ENCODE measurements around the gene RASSF7. TPM values are rescaled to one million over a fixed set of nuclear protein-coding genes. Genes with fewer than 3 reads are reported as not detected.

RASSF7 gene
- total and polyA plus RNA-seq, 7 experiments from 2014 or later, result 20.0 to 45.4 (median 35.5) TPM

GRCh38 chr11:579830-580601 is 19.2 kb downstream of the RASSF7 start:
- intact Hi-C loops (cut with micrococcal nuclease), result loop anchor here in 1 of 2 donors (5.0 kb wide), 1 partner anchor 343 kb away; the partner anchor contains the start of genes PSMD13 and SIRT3
- H3K4me3 Mint-ChIP-seq, result peak overlapping the region in 9 of 10 donors; percentile 29 to 94 (median 47)
- ATAC-seq, result no peak
- Histone ChIP-seq H3K4me3 (ENCODE audit: low read length) (no peak overlapping the region), H3K4me1 (ENCODE audit: control insufficient read depth in 2 of 2, insufficient read depth in 2 of 2, low read length in 2 of 2) (peaks cover 26 to 34% of the 10 kb centered on the region in 2 donors), H3K27me3 (ENCODE audit: control insufficient read depth in 2 of 2, insufficient read depth in 2 of 2, low read length in 2 of 2) (no peaks in the 10 kb centered on the region), H3K36me3 (ENCODE audit: control insufficient read depth in 2 of 3, insufficient read depth in 3 of 3, low read length in 3 of 3) (peaks cover 0 to 46% (median 12%) of the 10 kb centered on the region in 3 experiments), H3K27ac (ENCODE audit: low read depth, low read length) (no peak overlapping the region), H3K9me3 (ENCODE audit: control insufficient read depth in 2 of 3, low read length in 3 of 3) (no peaks in the 10 kb centered on the region)
- ChIA-PET CTCF (no interaction called here), POLR2A (no interaction called here)
- H3K36me3 Mint-ChIP-seq, result peaks cover 0 to 17% (median 4%) of the 10 kb centered on the region in 5 donors
- peaks cover 36 to 56% (median 43%) of the 10 kb centered on the region in 7 donors for H3K4me1 Mint-ChIP-seq
- H3K27me3 Mint-ChIP-seq, result peaks cover 0 to 2% (median 0%) of the 10 kb centered on the region in 5 donors
- H3K27ac Mint-ChIP-seq, result peak overlapping the region in 3 of 9 donors; percentile 43 to 62 (median 53)
- no peaks in the 10 kb centered on the region for H3K9me3 Mint-ChIP-seq
- no peak for DNase-seq

GRCh38 chr11:581342-581741 is 20.6 kb downstream of the RASSF7 start:
- H3K4me3 Mint-ChIP-seq, result peak overlapping the region in 5 of 10 donors; percentile 1 to 39 (median 27)
- ATAC-seq (no peak), DNase-seq (no peak)
- Histone ChIP-seq H3K27ac (ENCODE audit: low read depth, low read length) (no peak overlapping the region), H3K36me3 (ENCODE audit: control insufficient read depth in 2 of 3, insufficient read depth in 3 of 3, low read length in 3 of 3) (peaks cover 0 to 45% (median 12%) of the 10 kb centered on the region in 3 experiments), H3K4me3 (ENCODE audit: low read length) (no peak overlapping the region), H3K27me3 (ENCODE audit: control insufficient read depth in 2 of 2, insufficient read depth in 2 of 2, low read length in 2 of 2) (no peaks in the 10 kb centered on the region), H3K9me3 (ENCODE audit: control insufficient read depth in 2 of 3, low read length in 3 of 3) (no peaks in the 10 kb centered on the region), H3K4me1 (ENCODE audit: control insufficient read depth in 2 of 2, insufficient read depth in 2 of 2, low read length in 2 of 2) (peaks cover 24 to 33% of the 10 kb centered on the region in 2 donors)
- no peaks in the 10 kb centered on the region for H3K9me3 Mint-ChIP-seq
- H3K4me1 Mint-ChIP-seq, result peaks cover 38 to 54% (median 45%) of the 10 kb centered on the region in 7 donors
- ChIA-PET CTCF (interaction anchor here (0.6 to 0.7 kb wide), 2 partner anchors 25 to 346 kb away, joined by 3 to 5 read pairs; no protein-coding TSS in a partner anchor), POLR2A (interaction anchor here (1.0 kb wide), 1 partner anchor 46 kb away, joined by 3 read pairs; the partner anchor contains the start of gene HRAS)
- peaks cover 0 to 17% (median 6%) of the 10 kb centered on the region in 5 donors for H3K36me3 Mint-ChIP-seq
- H3K27me3 Mint-ChIP-seq, result no peaks in the 10 kb centered on the region
- peak overlapping the region in 5 of 9 donors; percentile 3 to 60 (median 39) for H3K27ac Mint-ChIP-seq
- intact Hi-C loops (cut with micrococcal nuclease), result no loop called here

GRCh38 chr11:581752-582151 is 21.0 kb downstream of the RASSF7 start:
- CTCF ChIA-PET, result interaction anchor here (0.7 kb wide), 1 partner anchor 74 kb away, joined by 3 read pairs; no protein-coding TSS in a partner anchor
- peaks cover 0 to 18% (median 8%) of the 10 kb centered on the region in 5 donors for H3K36me3 Mint-ChIP-seq
- H3K9me3 Mint-ChIP-seq, result no peaks in the 10 kb centered on the region
- DNase-seq (no peak), ATAC-seq (no peak)
- H3K4me3 ChIP-seq (ENCODE audit: low read length), result no peak overlapping the region
- no peak overlapping the region for H3K27ac Mint-ChIP-seq
- H3K4me1 Mint-ChIP-seq, result peaks cover 41 to 57% (median 49%) of the 10 kb centered on the region in 7 donors
- H3K4me3 Mint-ChIP-seq, result no peak overlapping the region
- H3K27ac ChIP-seq (ENCODE audit: low read depth, low read length), result no peak overlapping the region
- H3K4me1 ChIP-seq (ENCODE audit: control insufficient read depth in 2 of 2, insufficient read depth in 2 of 2, low read length in 2 of 2), result peaks cover 24 to 33% of the 10 kb centered on the region in 2 donors
- no peaks in the 10 kb centered on the region for H3K27me3 ChIP-seq (ENCODE audit: control insufficient read depth in 2 of 2, insufficient read depth in 2 of 2, low read length in 2 of 2)
- POLR2A ChIA-PET, result interaction anchor here (1.0 kb wide), 1 partner anchor 46 kb away, joined by 3 read pairs; the partner anchor contains the start of gene HRAS
- H3K9me3 ChIP-seq (ENCODE audit: control insufficient read depth in 2 of 3, low read length in 3 of 3), result no peaks in the 10 kb centered on the region
- H3K27me3 Mint-ChIP-seq, result no peaks in the 10 kb centered on the region
- intact Hi-C loops (cut with micrococcal nuclease), result no loop called here
- peaks cover 0 to 49% (median 12%) of the 10 kb centered on the region in 3 experiments for H3K36me3 ChIP-seq (ENCODE audit: control insufficient read depth in 2 of 3, insufficient read depth in 3 of 3, low read length in 3 of 3)

GRCh38 chr11:584287-584686 is 23.5 kb downstream of the RASSF7 start:
- H3K27me3 Mint-ChIP-seq, result no peaks in the 10 kb centered on the region
- peak overlapping the region in 2 of 9 donors; percentile 42 to 62 for H3K27ac Mint-ChIP-seq
- Histone ChIP-seq H3K27ac (ENCODE audit: low read depth, low read length) (no peak overlapping the region), H3K9me3 (ENCODE audit: control insufficient read depth in 2 of 3, low read length in 3 of 3) (no peaks in the 10 kb centered on the region), H3K27me3 (ENCODE audit: control insufficient read depth in 2 of 2, insufficient read depth in 2 of 2, low read length in 2 of 2) (no peaks in the 10 kb centered on the region), H3K4me1 (ENCODE audit: control insufficient read depth in 2 of 2, insufficient read depth in 2 of 2, low read length in 2 of 2) (peaks cover 16 to 23% of the 10 kb centered on the region in 2 donors), H3K36me3 (ENCODE audit: control insufficient read depth in 2 of 3, insufficient read depth in 3 of 3, low read length in 3 of 3) (peaks cover 10 to 52% (median 16%) of the 10 kb centered on the region in 3 experiments), H3K4me3 (ENCODE audit: low read length) (no peak overlapping the region)
- intact Hi-C loops (cut with micrococcal nuclease), result no loop called here
- ChIA-PET POLR2A (interaction anchor here (0.6 to 1.1 kb wide), 3 partner anchors 15 to 142 kb away, joined by 3 to 4 read pairs (median 4); no protein-coding TSS in a partner anchor), CTCF (interaction anchor here (0.6 kb wide), 1 partner anchor 186 kb away, joined by 3 read pairs; no protein-coding TSS in a partner anchor)
- no peak overlapping the region for H3K4me3 Mint-ChIP-seq
- DNase-seq (no peak), ATAC-seq (no peak)
- H3K9me3 Mint-ChIP-seq, result no peaks in the 10 kb centered on the region
- H3K36me3 Mint-ChIP-seq, result peaks cover 2 to 25% (median 15%) of the 10 kb centered on the region in 5 donors
- peaks cover 32 to 54% (median 43%) of the 10 kb centered on the region in 7 donors for H3K4me1 Mint-ChIP-seq

DNA sequence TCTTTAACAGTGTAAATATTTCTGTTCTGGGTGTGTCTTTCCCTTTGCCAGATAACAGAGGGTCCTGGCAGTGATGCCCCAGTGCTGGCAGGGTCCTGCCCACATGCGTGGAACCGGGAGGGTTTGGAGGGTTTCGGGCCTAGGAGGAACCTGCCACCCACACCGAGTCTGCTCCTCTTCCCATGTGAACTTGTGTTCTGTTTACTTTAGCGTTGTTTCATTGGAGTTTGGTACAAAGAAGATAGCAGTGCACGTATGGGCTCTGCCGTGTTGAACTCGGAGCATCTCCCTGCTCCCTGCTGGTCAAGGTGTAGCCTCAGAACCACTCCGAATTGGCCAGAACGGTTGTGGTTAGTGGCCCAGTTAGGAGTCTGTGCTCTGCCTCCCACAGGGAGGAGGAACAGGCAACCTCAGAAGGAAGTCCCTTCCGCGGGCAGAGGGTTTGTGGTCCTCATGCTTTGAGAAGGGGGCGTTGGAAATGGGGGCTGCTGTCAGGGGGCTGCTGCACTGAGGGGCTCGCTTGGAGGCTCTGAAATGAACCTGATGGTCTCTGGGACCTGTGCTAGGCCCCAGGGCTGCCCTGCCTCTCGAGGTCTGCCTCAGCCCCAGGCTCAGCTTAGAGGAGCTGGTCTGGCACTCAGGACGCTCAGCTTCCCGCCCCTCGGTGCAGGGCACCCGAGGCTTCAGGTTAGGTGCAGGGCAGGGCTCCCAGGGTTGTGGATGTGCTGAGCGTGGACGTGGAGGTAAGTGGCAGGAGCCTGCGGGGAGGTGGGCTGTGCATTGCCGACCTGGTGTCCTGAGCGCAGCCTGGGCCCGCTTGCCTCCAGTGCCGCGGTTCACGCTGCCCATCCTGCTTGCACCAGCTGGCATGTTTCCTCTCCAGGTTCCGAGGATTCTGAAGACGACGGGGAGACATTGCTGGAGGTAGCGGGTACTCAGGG is 25.9 kb downstream of the RASSF7 start:
- no peaks in the 10 kb centered on the region for H3K27me3 ChIP-seq (ENCODE audit: control insufficient read depth in 2 of 2, insufficient read depth in 2 of 2, low read length in 2 of 2)
- H3K27ac ChIP-seq (ENCODE audit: low read depth, low read length), result peak overlapping the region; percentile 65
- intact Hi-C loops (cut with micrococcal nuclease), result no loop called here
- Mint-ChIP-seq H3K27ac (peak overlapping the region; percentile 54 to 100 (median 98)), H3K4me3 (peak overlapping the region in 3 of 10 donors; percentile 45 to 58 (median 50)), H3K9me3 (no peaks in the 10 kb centered on the region), H3K27me3 (no peaks in the 10 kb centered on the region), H3K36me3 (peaks cover 4 to 33% (median 16%) of the 10 kb centered on the region in 5 donors), H3K4me1 (peaks cover 14 to 37% (median 33%) of the 10 kb centered on the region in 7 donors)
- no peak for DNase-seq
- no peak overlapping the region for H3K4me3 ChIP-seq (ENCODE audit: low read length)
- H3K36me3 ChIP-seq (ENCODE audit: control insufficient read depth in 2 of 3, insufficient read depth in 3 of 3, low read length in 3 of 3), result peaks cover 10 to 69% (median 23%) of the 10 kb centered on the region in 3 experiments
- H3K4me1 ChIP-seq (ENCODE audit: control insufficient read depth in 2 of 2, insufficient read depth in 2 of 2, low read length in 2 of 2), result peaks cover 10 to 12% of the 10 kb centered on the region in 2 donors
- ChIA-PET POLR2A (interaction anchor here (0.6 to 1.7 kb wide), 8 partner anchors 8 to 199 kb away, joined by 3 to 8 read pairs (median 3); partner anchors contain the start of genes LMNTD2 and PHRF1), CTCF (interaction anchor here (0.9 kb wide), 1 partner anchor 65 kb away, joined by 3 read pairs; no protein-coding TSS in a partner anchor)
- H3K9me3 ChIP-seq (ENCODE audit: control insufficient read depth in 2 of 3, low read length in 3 of 3), result no peaks in the 10 kb centered on the region
- no peak for ATAC-seq

Measured in naive thymus-derived CD4-positive, alpha-beta T cell (primary cell).